Naive thymus-derived CD4-positive, alpha-beta T cell (primary cell): ENCODE data around the gene GIMAP1. TPM values are rescaled to one million over a fixed set of nuclear protein-coding genes. Genes with fewer than 3 reads are reported as not detected.

Experiments used
- ATAC-seq: fragments of 150-1000 bp; cut with Tn5 transposase; 2 replicates; pipeline ENCODE4 v1.10.0; 2021; ENCODE audit warnings: mild to moderate bottlenecking, moderate library complexity
- CTCF ChIA-PET: fragments of 350-600 bp; sonication (Branson Sonifier 250); formaldehyde crosslinking; loops from one replicate; lab custom pipeline; 2021; ENCODE audit warnings: antibody characterized with exemption; lab: Charles Lee
- POLR2A ChIA-PET: fragments of 350-600 bp; sonication (Branson Sonifier 250); formaldehyde crosslinking; loops from one replicate; lab custom pipeline; 2021; ENCODE audit warnings: antibody characterized with exemption, inconsistent platforms; lab: Charles Lee
- DNase-seq, 9 donors: peaks; one replicate each; pipeline versions ENCODE4 v3.0.0 to v3.0.0-alpha.2; 2020 to 2022; ENCODE audit warnings: mixed read lengths in 1 of 9
- H3K27ac ChIP-seq: one replicate; pipeline ENCODE4 v1.7.0; 2013; ENCODE audit warnings: mild to moderate bottlenecking, low read depth, low read length, moderate library complexity
- H3K27me3 ChIP-seq, 2 donors: one replicate each; pipeline ENCODE4 v1.7.0; 2013; ENCODE audit warnings: low read length in 2 of 2, mild to moderate bottlenecking in 2 of 2, moderate library complexity in 2 of 2; ENCODE audit not compliant: control insufficient read depth in 2 of 2, insufficient read depth in 2 of 2
- H3K36me3 ChIP-seq, 3 experiments: 1 replicate in 2 of 3; 2 replicates in 1 of 3; pipeline ENCODE4 v1.7.0; 2013; ENCODE audit warnings: low read length in 3 of 3, mild to moderate bottlenecking in 3 of 3, moderate library complexity in 1 of 3; ENCODE audit not compliant: insufficient read depth in 3 of 3, control insufficient read depth in 2 of 3
- H3K4me1 ChIP-seq, 2 donors: one replicate each; pipeline ENCODE4 v1.7.0; 2013; ENCODE audit warnings: low read length in 2 of 2, mild to moderate bottlenecking in 2 of 2, moderate library complexity in 1 of 2; ENCODE audit not compliant: control insufficient read depth in 2 of 2, insufficient read depth in 2 of 2
- H3K4me3 ChIP-seq: 2 replicates; pipeline ENCODE4 v1.7.0; 2013; ENCODE audit warnings: mild to moderate bottlenecking, low read length
- H3K9me3 ChIP-seq, 3 experiments: 1 replicate in 2 of 3; 2 replicates in 1 of 3; pipeline ENCODE4 v1.7.0; 2013; ENCODE audit warnings: low read length in 3 of 3; ENCODE audit not compliant: control insufficient read depth in 2 of 3
- H3K27ac Mint-ChIP-seq, 9 donors: one replicate each; pipeline ENCODE4 v1.8.0; 2020 to 2022; ENCODE audit warnings: mixed read lengths in 9 of 9, mild to moderate bottlenecking in 8 of 9, moderate library complexity in 5 of 9, inconsistent platforms in 2 of 9
- H3K27me3 Mint-ChIP-seq, 5 donors: one replicate each; pipeline ENCODE4 v1.8.0; 2021 to 2022; ENCODE audit warnings: mixed read lengths in 5 of 5, mild to moderate bottlenecking in 1 of 5
- H3K36me3 Mint-ChIP-seq, 5 donors: one replicate each; pipeline ENCODE4 v1.8.0; 2020 to 2022; ENCODE audit warnings: mixed read lengths in 5 of 5, mild to moderate bottlenecking in 3 of 5, inconsistent platforms in 1 of 5
- H3K4me1 Mint-ChIP-seq, 7 donors: one replicate each; pipeline ENCODE4 v1.8.0; 2020 to 2022; ENCODE audit warnings: mixed read lengths in 7 of 7, mild to moderate bottlenecking in 3 of 7, inconsistent platforms in 1 of 7
- H3K4me3 Mint-ChIP-seq, 10 donors: one replicate each; pipeline ENCODE4 v1.8.0; 2020 to 2022; ENCODE audit warnings: mild to moderate bottlenecking in 10 of 10, mixed read lengths in 10 of 10, moderate library complexity in 6 of 10, inconsistent platforms in 2 of 10
- H3K9me3 Mint-ChIP-seq, 11 donors: one replicate each; pipeline ENCODE4 v1.8.0; 2020 to 2022; ENCODE audit warnings: mixed read lengths in 11 of 11, mild to moderate bottlenecking in 4 of 11, inconsistent platforms in 1 of 11, moderate library complexity in 1 of 11
- intact Hi-C, 2 donors: fragments of 100-400 bp; cut with micrococcal nuclease; formaldehyde crosslinking; loops; one replicate each; pipeline ENCODE4 v1.15.1; 2023
- polyA plus RNA-seq, 2 donors: library from polyadenylated mRNA; unstranded; fragments of 300-500 nt; fragmentation: Illumina TruSeq; gene quantifications; one replicate each; pipeline ENCODE4 v1.2.3, GENCODE V29; 2021
- total RNA-seq, 6 experiments: library from RNA in 5 of 6; stranded (reverse) in 5 of 6; gene quantifications; 1 replicate in 5 of 6; 2 replicates in 1 of 6; pipeline ENCODE4 v1.2.3 and lab custom pipeline; 2021 to 2026

The GIMAP1 gene
- total and polyA plus RNA-seq, 7 experiments from 2014 or later = 23.3 to 124 (median 75.4) TPM

GRCh38 chr7:150728609-150729008 is 12.2 kb downstream of the GIMAP1 start:
- intact Hi-C loops = loop anchor here in 1 of 2 donors (1.0 kb wide), 1 partner anchor 9 kb away; the partner anchor contains the start of gene GIMAP5
- Mint-ChIP-seq H3K36me3 (peaks cover 32 to 72% (median 47%) of the 10 kb centered on the region in 5 donors), H3K9me3 (peaks cover 13 to 56% (median 38%) of the 10 kb centered on the region in 11 donors), H3K4me3 (peak overlapping the region in 4 of 10 donors; percentile 2 to 59 (median 47)), H3K27ac (peak overlapping the region in 8 of 9 donors; percentile 7 to 95 (median 64)), H3K4me1 (peaks cover 41 to 88% (median 77%) of the 10 kb centered on the region in 7 donors), H3K27me3 (no peaks in the 10 kb centered on the region)
- peaks cover 0 to 18% (median 0%) of the 10 kb centered on the region in 3 experiments for H3K36me3 ChIP-seq
- ATAC-seq = no peak
- peaks cover 0 to 32% (median 8%) of the 10 kb centered on the region in 3 experiments for H3K9me3 ChIP-seq
- CTCF ChIA-PET = interaction anchor here (0.5 to 1.0 kb wide), 2 partner anchors 16 to 25 kb away, joined by 3 read pairs; no protein-coding TSS in a partner anchor
- no peak overlapping the region for H3K4me3 ChIP-seq
- peaks cover 30 to 39% of the 10 kb centered on the region in 2 donors for H3K4me1 ChIP-seq
- no peak overlapping the region for H3K27ac ChIP-seq
- DNase-seq = no peak
- POLR2A ChIA-PET = interaction anchor here (0.7 to 16.2 kb wide), 11 partner anchors 9 to 278 kb away, joined by 3 to 467 read pairs (median 5); partner anchors contain the start of genes GIMAP1, GIMAP4 and GIMAP8
- no peaks in the 10 kb centered on the region for H3K27me3 ChIP-seq

- Histone ChIP-seq H3K36me3 (no peaks in the 10 kb centered on the region), H3K4me3 (peak overlapping the region; percentile 29), H3K4me1 (peaks cover 54 to 71% of the 10 kb centered on the region in 2 donors), H3K9me3 (peaks cover 0 to 19% (median 8%) of the 10 kb centered on the region in 3 experiments), H3K27ac (peak overlapping the region; percentile 82), H3K27me3 (no peaks in the 10 kb centered on the region)
- peaks cover 7 to 26% (median 22%) of the 10 kb centered on the region in 11 donors for H3K9me3 Mint-ChIP-seq
- intact Hi-C loops = loop anchor here (1.0 to 2.0 kb wide), 3 partner anchors 14 to 45 kb away; no protein-coding TSS in a partner anchor
- peak overlapping the region; percentile 87 to 99 (median 96) for H3K27ac Mint-ChIP-seq
- DNase-seq = no peak
- H3K36me3 Mint-ChIP-seq = peaks cover 15 to 42% (median 21%) of the 10 kb centered on the region in 5 donors
- POLR2A ChIA-PET = interaction anchor here (0.7 to 16.2 kb wide), 18 partner anchors 13 to 285 kb away, joined by 3 to 467 read pairs (median 10); partner anchors contain the start of genes GIMAP1, GIMAP2, GIMAP4 and GIMAP6
- CTCF ChIA-PET = interaction anchor here (0.9 to 2.7 kb wide), 11 partner anchors 10 to 281 kb away, joined by 3 to 9 read pairs (median 4); partner anchors contain the start of genes GIMAP1, GIMAP2 and GIMAP8
- peak overlapping the region in 9 of 10 donors; percentile 46 to 99 (median 67) for H3K4me3 Mint-ChIP-seq
- H3K4me1 Mint-ChIP-seq = peaks cover 60 to 94% (median 84%) of the 10 kb centered on the region in 7 donors
- ATAC-seq = peak; percentile 62
- no peaks in the 10 kb centered on the region for H3K27me3 Mint-ChIP-seq
Measured at GRCh38 chr7:150731916-150732315, 15.5 kb downstream of the GIMAP1 start.

GRCh38 chr7:150732786-150733481 is 16.5 kb downstream of the GIMAP1 start:
- H3K4me3 ChIP-seq = peak overlapping the region; percentile 29
- H3K27ac Mint-ChIP-seq = peak overlapping the region; percentile 87 to 99 (median 96)
- ATAC-seq (peak; percentile 26), DNase-seq (no peak)
- H3K9me3 ChIP-seq = peaks cover 0 to 8% (median 2%) of the 10 kb centered on the region in 3 experiments
- peak overlapping the region; percentile 5 to 99 (median 72) for H3K4me3 Mint-ChIP-seq
- H3K4me1 ChIP-seq = peaks cover 54 to 71% of the 10 kb centered on the region in 2 donors
- H3K36me3 Mint-ChIP-seq = peaks cover 5 to 38% (median 11%) of the 10 kb centered on the region in 5 donors
- peak overlapping the region; percentile 82 for H3K27ac ChIP-seq
- intact Hi-C loops = loop anchor here (1.0 to 2.0 kb wide), 3 partner anchors 15 to 46 kb away; no protein-coding TSS in a partner anchor
- peaks cover 56 to 85% (median 78%) of the 10 kb centered on the region in 7 donors for H3K4me1 Mint-ChIP-seq
- H3K9me3 Mint-ChIP-seq = peaks cover 0 to 16% (median 12%) of the 10 kb centered on the region in 11 donors
- POLR2A ChIA-PET = interaction anchor here (0.5 to 16.2 kb wide), 21 partner anchors 13 to 429 kb away, joined by 3 to 467 read pairs (median 5); partner anchors contain the start of genes GIMAP1, GIMAP2, GIMAP4 and GIMAP6
- peaks cover 0 to 7% (median 0%) of the 10 kb centered on the region in 3 experiments for H3K36me3 ChIP-seq
- H3K27me3 ChIP-seq = no peaks in the 10 kb centered on the region
- no peaks in the 10 kb centered on the region for H3K27me3 Mint-ChIP-seq
- CTCF ChIA-PET = interaction anchor here (0.7 to 2.7 kb wide), 12 partner anchors 10 to 284 kb away, joined by 3 to 9 read pairs (median 4); partner anchors contain the start of genes GIMAP1, GIMAP2, GIMAP6 and GIMAP8

- Mint-ChIP-seq H3K4me3 (peak overlapping the region; percentile 25 to 100 (median 86)), H3K9me3 (peaks cover 0 to 9% (median 5%) of the 10 kb centered on the region in 11 donors), H3K4me1 (peaks cover 57 to 81% (median 75%) of the 10 kb centered on the region in 7 donors), H3K27me3 (no peaks in the 10 kb centered on the region), H3K27ac (peak overlapping the region; percentile 87 to 99 (median 96)), H3K36me3 (peaks cover 6 to 38% (median 13%) of the 10 kb centered on the region in 5 donors)
- ChIA-PET POLR2A (interaction anchor here (0.6 to 16.2 kb wide), 15 partner anchors 13 to 283 kb away, joined by 3 to 467 read pairs (median 10); partner anchors contain the start of genes GIMAP1, GIMAP2, GIMAP4 and GIMAP7), CTCF (interaction anchor here (1.0 to 2.7 kb wide), 4 partner anchors 16 to 284 kb away, joined by 3 to 9 read pairs (median 5); partner anchors contain the start of genes GIMAP1 and GIMAP2)
- peaks cover 0 to 2% (median 0%) of the 10 kb centered on the region in 3 experiments for H3K9me3 ChIP-seq
- H3K4me3 ChIP-seq = peak overlapping the region; percentile 29
- peaks cover 54 to 71% of the 10 kb centered on the region in 2 donors for H3K4me1 ChIP-seq
- H3K27ac ChIP-seq = peak overlapping the region; percentile 82
- intact Hi-C loops = loop anchor here in 1 of 2 donors (2.0 kb wide), 1 partner anchor 47 kb away; no protein-coding TSS in a partner anchor
- DNase-seq = no peak
- H3K27me3 ChIP-seq = no peaks in the 10 kb centered on the region
- H3K36me3 ChIP-seq = peaks cover 0 to 13% (median 0%) of the 10 kb centered on the region in 3 experiments
- no peak for ATAC-seq
Measured at GRCh38 chr7:150733482-150734095, 17.2 kb downstream of the GIMAP1 start.

- Mint-ChIP-seq H3K27ac (peak overlapping the region; percentile 87 to 99 (median 96)), H3K4me3 (peak overlapping the region; percentile 14 to 100 (median 92))
Measured at GRCh38 chr7:150734254-150734653, 17.8 kb downstream of the GIMAP1 start.

More at GRCh38 chr7:150734254-150734653, 17.8 kb downstream of the GIMAP1 start:
- H3K27ac ChIP-seq = peak overlapping the region; percentile 82
- DNase-seq (no peak), ATAC-seq (no peak)
- peaks cover 8 to 39% (median 14%) of the 10 kb centered on the region in 5 donors for H3K36me3 Mint-ChIP-seq
- H3K36me3 ChIP-seq = peaks cover 0 to 16% (median 0%) of the 10 kb centered on the region in 3 experiments
- intact Hi-C loops = no loop called here
- H3K27me3 ChIP-seq = no peaks in the 10 kb centered on the region
- H3K4me1 ChIP-seq = peaks cover 54 to 70% of the 10 kb centered on the region in 2 donors
- no peaks in the 10 kb centered on the region for H3K27me3 Mint-ChIP-seq
- no peaks in the 10 kb centered on the region for H3K9me3 ChIP-seq
- peaks cover 60 to 75% (median 70%) of the 10 kb centered on the region in 7 donors for H3K4me1 Mint-ChIP-seq
- ChIA-PET POLR2A (interaction anchor here (1.7 to 16.2 kb wide), 9 partner anchors 12 to 283 kb away, joined by 8 to 467 read pairs (median 98); partner anchors contain the start of genes GIMAP1, GIMAP2, GIMAP4 and GIMAP6), CTCF (interaction anchor here (5.2 kb wide), 1 partner anchor 17 kb away, joined by 37 read pairs; the partner anchor contains the start of gene GIMAP1)
- peaks cover 0 to 6% (median 0%) of the 10 kb centered on the region in 11 donors for H3K9me3 Mint-ChIP-seq
- peak overlapping the region; percentile 5 for H3K4me3 ChIP-seq
